Measurements from ENCODE around the gene SSX4.
"Not testable (repeated sequence)": the region's sequence is repeated elsewhere in the genome, so short reads cannot be mapped to it uniquely, and the experiment has no call there.

Gene SSX4, protein sequence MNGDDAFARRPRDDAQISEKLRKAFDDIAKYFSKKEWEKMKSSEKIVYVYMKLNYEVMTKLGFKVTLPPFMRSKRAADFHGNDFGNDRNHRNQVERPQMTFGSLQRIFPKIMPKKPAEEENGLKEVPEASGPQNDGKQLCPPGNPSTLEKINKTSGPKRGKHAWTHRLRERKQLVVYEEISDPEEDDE

DNA sequence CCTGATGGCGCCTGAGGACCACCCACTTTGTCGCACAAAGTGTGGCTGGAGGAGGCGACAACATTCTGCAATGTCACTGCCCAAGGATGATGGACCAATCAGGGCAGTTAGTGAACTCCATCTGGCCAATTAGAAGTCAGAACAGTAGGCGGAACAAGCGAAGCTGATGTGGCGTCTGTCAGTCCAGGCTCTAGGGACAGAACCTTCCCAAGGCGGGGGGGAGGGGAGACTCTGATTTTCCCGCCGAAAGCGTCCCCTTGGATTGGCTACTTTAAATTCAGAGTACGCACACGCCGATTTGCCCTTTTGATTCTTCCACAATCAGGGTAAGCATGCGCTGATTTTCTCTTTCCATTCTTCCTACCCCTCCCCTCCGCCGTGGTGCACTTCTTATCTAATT is at the start of gene SSX4:
TSS of gene SSX4 (plus strand) at position 301 of the 400 bp plus-strand sequence. CDS start 515 bp downstream, outside the sequence.
- H3K9me3 ChIP-seq (ENCODE audit: low read length); H3K27me3 ChIP-seq (ENCODE audit: control insufficient read depth in 1 of 2, insufficient read depth in 2 of 2, low read length in 2 of 2); H3K9ac ChIP-seq (ENCODE audit: low read length); H3K4me3 ChIP-seq (ENCODE audit: low read depth in 1 of 2, low read length in 2 of 2); H3K27ac ChIP-seq (ENCODE audit: low read depth, low read length); H3K4me1 ChIP-seq (ENCODE audit: insufficient read depth, low read length); H3K36me3 ChIP-seq (ENCODE audit: insufficient read depth, low read length): not testable (repeated sequence)

DNA sequence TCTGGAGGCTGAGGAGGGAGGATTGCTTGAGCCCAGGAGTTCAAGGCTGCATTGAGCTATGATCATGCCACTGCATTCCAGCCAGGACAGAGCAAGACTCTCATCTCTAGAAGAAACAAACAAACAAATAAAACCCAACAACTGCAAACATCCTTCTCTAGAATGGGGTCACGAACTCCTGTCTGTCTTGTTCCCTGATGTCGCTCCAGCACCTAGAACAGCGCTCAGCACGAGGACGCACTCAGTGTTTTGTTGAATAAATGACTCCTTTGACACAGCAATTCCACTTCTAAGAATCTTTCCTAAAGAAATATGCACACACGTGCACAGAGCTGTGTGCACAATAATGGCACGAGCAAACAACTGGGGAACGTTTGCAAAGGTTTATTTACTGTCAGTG is 37.3 kb upstream of the SSX4 start:
- not testable (repeated sequence) for H3K9me3 ChIP-seq (ENCODE audit: low read length); H3K4me3 ChIP-seq (ENCODE audit: low read depth in 1 of 2, low read length in 2 of 2); H3K27ac ChIP-seq (ENCODE audit: low read depth, low read length); H3K36me3 ChIP-seq (ENCODE audit: insufficient read depth, low read length); H3K27me3 ChIP-seq (ENCODE audit: control insufficient read depth in 1 of 2, insufficient read depth in 2 of 2, low read length in 2 of 2); H3K9ac ChIP-seq (ENCODE audit: low read length); H3K4me1 ChIP-seq (ENCODE audit: insufficient read depth, low read length)

DNA sequence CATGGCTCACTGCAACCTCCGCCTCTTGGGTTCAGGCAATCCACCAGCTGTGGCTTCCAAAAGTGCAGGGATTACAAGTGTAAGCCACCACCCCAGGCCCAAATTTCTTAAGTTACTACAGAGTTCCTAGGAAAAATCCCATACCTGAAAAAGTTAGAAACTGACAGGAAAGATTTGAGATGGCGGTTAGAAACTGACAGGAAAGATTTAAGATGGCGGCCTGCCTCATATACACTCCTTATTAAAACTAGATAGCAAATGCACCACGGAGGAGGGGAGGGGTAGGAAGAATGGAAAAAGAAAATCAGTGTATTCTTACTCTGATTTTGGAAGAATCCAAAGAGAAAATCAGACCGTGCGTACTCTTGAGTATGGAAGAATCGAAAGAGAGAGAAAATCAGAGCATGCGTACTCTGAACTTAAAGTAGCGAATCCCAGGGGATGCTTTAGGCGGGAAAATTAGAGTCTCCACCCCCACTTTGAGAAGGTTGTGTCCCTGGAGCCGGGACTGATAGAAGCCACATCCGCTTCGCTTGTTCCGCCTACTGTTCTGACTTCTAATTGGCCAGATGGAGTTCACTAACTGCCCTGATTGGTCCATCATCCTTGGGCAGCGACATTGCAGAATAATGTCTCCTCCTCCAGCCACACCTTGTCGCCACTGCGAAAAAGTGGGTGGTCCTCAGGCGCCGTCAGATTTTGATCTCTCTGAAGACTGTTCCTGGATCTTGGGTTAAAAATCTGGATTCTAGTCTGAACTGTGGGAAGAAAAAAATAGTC is 26.8 kb upstream of the SSX4 start, which contains the start of gene SSX3:
TSS of gene SSX3 (minus strand) at position 389 of the 780 bp plus-strand sequence. CDS start 1,454 bp downstream, outside the sequence.
- H3K4me3 ChIP-seq (ENCODE audit: low read depth in 1 of 2, low read length in 2 of 2); H3K27ac ChIP-seq (ENCODE audit: low read depth, low read length); H3K4me1 ChIP-seq (ENCODE audit: insufficient read depth, low read length): not testable (repeated sequence)

DNA sequence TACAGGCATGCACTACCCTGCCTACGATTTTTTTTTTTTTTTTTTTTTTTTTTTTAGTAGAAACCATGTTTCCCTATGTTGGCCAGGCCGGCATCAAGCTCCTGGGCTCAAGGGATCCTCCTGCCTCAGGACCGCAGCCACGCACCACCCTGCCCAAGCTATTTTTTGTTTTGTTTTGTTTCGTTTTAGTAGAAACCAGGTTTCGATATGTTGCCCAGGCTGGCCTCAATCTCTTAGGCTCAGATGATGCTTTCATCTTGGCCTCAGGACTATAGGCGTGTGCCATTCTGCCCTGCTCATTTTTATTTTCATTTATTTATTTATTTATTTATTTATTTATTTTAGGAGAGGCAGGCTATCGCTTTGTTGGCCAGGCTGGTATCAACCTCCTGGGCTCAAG is 25.7 kb upstream of the SSX4 start:
- no peak overlapping the region for H3K4me3 ChIP-seq (ENCODE audit: low read depth in 1 of 2, low read length in 2 of 2)
- no peak overlapping the region for H3K9ac ChIP-seq (ENCODE audit: low read length)
- no peaks in the 10 kb centered on the region for H3K4me1 ChIP-seq (ENCODE audit: insufficient read depth, low read length)
- H3K27ac ChIP-seq (ENCODE audit: low read depth, low read length) = no peak overlapping the region
- H3K36me3 ChIP-seq (ENCODE audit: insufficient read depth, low read length) = no peaks in the 10 kb centered on the region
- no peaks in the 10 kb centered on the region for H3K9me3 ChIP-seq (ENCODE audit: low read length)
- H3K27me3 ChIP-seq (ENCODE audit: control insufficient read depth in 1 of 2, insufficient read depth in 2 of 2, low read length in 2 of 2) = no peaks in the 10 kb centered on the region

More for the DNA sequence above, 26.8 kb upstream of the SSX4 start, which contains the start of gene SSX3:
- H3K27me3 ChIP-seq (ENCODE audit: control insufficient read depth in 1 of 2, insufficient read depth in 2 of 2, low read length in 2 of 2); H3K36me3 ChIP-seq (ENCODE audit: insufficient read depth, low read length); H3K9ac ChIP-seq (ENCODE audit: low read length); H3K9me3 ChIP-seq (ENCODE audit: low read length): not testable (repeated sequence)

DNA sequence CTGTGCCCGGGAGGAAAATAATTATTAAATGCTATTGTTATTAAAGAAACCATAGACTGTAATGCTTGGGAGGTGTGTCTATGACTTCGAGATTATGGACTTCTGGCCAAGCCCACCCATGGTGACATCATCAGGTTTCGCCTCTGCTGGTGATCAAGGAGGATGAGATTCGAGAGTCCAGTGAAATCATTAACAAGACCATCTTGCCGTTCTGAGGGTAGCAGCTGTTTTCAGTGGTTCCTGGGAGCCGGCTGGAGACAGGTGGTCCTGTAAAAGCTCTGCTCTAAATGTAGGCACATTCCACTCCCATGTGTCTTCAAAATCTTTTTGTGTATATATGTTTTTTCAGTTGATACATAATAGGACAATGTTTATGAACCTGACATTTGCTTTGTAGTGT is 24.1 kb upstream of the SSX4 start:
- H3K9ac ChIP-seq (ENCODE audit: low read length); H3K4me3 ChIP-seq (ENCODE audit: low read depth in 1 of 2, low read length in 2 of 2); H3K27ac ChIP-seq (ENCODE audit: low read depth, low read length); H3K9me3 ChIP-seq (ENCODE audit: low read length); H3K4me1 ChIP-seq (ENCODE audit: insufficient read depth, low read length); H3K27me3 ChIP-seq (ENCODE audit: control insufficient read depth in 1 of 2, insufficient read depth in 2 of 2, low read length in 2 of 2); H3K36me3 ChIP-seq (ENCODE audit: insufficient read depth, low read length): not testable (repeated sequence)

DNA sequence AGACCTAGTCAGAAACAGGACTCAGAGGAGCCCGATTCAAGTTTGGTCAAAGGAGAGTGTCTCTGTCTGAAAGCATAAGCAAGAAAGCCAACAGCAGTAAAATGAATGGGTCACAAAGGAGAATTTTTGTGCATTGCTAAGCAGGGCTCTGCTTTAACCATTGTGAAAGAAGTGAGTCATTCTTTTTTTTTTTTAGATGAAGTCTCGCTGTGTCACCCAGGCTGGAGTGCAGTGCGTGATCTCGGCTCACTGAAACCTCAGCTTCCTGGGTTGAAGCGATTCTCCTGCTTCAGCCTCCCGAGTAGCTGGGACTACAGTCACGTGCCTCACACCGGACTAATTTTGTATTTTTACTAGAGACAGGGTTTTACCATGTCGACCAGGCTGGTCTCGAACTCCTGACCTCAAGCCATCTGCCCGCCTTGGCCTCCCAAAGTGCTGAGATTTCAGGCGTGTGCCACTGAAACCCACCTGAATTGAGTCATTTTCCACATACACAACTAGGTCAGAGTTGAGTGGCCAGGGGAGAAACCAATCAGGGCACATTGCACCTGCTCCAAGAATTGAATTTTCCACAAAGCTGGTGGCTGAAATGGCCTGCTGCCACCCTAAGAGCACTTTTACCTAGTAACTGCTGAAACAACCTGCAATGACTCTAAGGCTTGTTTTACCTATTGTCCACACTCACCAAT is 15.5 kb upstream of the SSX4 start:
- H3K9ac ChIP-seq (ENCODE audit: low read length); H3K4me1 ChIP-seq (ENCODE audit: insufficient read depth, low read length); H3K27ac ChIP-seq (ENCODE audit: low read depth, low read length); H3K27me3 ChIP-seq (ENCODE audit: control insufficient read depth in 1 of 2, insufficient read depth in 2 of 2, low read length in 2 of 2); H3K4me3 ChIP-seq (ENCODE audit: low read depth in 1 of 2, low read length in 2 of 2); H3K9me3 ChIP-seq (ENCODE audit: low read length); H3K36me3 ChIP-seq (ENCODE audit: insufficient read depth, low read length): not testable (repeated sequence)

DNA sequence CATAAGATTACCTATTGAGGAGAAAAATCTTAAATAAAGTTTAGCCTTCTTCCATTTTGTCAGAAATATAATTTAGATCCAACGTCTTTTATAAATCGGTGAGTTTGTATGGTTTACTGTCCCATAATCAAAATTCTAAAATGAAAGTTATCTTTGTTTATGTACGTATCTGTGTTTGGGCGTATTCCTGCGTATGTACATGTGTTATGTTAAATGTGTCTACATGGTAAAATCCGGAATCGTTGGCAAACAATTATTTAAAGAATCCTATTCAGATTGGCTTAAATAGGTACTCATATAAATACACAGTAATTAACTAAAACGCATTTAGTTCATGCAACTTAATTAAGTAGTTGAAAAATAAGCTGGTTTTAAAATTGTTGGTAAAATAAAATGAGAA is 12.9 kb upstream of the SSX4 start:
- H3K4me1 ChIP-seq (ENCODE audit: insufficient read depth, low read length); H3K9ac ChIP-seq (ENCODE audit: low read length); H3K4me3 ChIP-seq (ENCODE audit: low read depth in 1 of 2, low read length in 2 of 2); H3K27ac ChIP-seq (ENCODE audit: low read depth, low read length); H3K36me3 ChIP-seq (ENCODE audit: insufficient read depth, low read length); H3K27me3 ChIP-seq (ENCODE audit: control insufficient read depth in 1 of 2, insufficient read depth in 2 of 2, low read length in 2 of 2); H3K9me3 ChIP-seq (ENCODE audit: low read length): not testable (repeated sequence)

DNA sequence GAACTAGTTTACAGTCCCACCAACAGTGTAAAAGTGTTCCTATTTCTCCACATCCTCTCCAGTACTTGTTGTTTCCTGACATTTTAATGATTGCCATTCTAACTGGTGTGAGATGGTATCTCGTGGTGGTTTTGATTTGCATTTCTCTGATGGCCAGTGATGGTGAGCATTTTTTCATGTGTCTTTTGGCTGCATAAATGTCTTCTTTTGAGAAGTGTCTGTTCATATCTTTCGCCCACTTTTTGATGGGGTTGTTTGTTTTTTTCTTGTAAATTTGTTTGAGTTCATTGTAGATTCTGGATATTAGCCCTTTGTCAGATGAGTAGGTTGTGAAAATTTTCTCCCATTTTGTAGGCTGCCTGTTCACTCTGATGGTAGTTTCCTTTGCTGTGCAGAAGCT is 13.6 kb downstream of the SSX4 start:
- H3K27me3 ChIP-seq (ENCODE audit: control insufficient read depth in 1 of 2, insufficient read depth in 2 of 2, low read length in 2 of 2); H3K27ac ChIP-seq (ENCODE audit: low read depth, low read length); H3K4me3 ChIP-seq (ENCODE audit: low read depth in 1 of 2, low read length in 2 of 2); H3K9me3 ChIP-seq (ENCODE audit: low read length); H3K9ac ChIP-seq (ENCODE audit: low read length); H3K36me3 ChIP-seq (ENCODE audit: insufficient read depth, low read length); H3K4me1 ChIP-seq (ENCODE audit: insufficient read depth, low read length): not testable (repeated sequence)

DNA sequence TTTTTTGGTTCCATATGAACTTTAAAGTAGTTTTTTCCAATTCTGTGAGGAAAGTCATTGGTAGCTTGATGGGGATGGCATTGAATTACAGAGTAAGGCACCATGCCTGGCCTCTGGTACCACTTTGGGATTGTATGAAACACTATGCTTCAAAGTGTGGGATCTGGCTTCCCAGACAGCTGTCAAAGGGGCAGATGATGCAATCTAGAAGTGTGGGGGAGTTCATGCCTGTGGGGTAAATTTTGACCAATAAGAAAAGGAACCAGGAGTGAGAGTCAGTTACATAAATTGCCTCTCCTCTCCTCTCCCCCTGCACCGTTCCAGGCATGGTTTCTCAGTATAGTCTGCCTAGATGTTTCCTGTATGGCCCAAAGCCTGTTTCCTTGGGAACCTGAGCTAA is 14.5 kb downstream of the SSX4 start:
- H3K9me3 ChIP-seq (ENCODE audit: low read length); H3K4me1 ChIP-seq (ENCODE audit: insufficient read depth, low read length); H3K4me3 ChIP-seq (ENCODE audit: low read depth in 1 of 2, low read length in 2 of 2); H3K9ac ChIP-seq (ENCODE audit: low read length); H3K36me3 ChIP-seq (ENCODE audit: insufficient read depth, low read length); H3K27ac ChIP-seq (ENCODE audit: low read depth, low read length); H3K27me3 ChIP-seq (ENCODE audit: control insufficient read depth in 1 of 2, insufficient read depth in 2 of 2, low read length in 2 of 2): not testable (repeated sequence)

DNA sequence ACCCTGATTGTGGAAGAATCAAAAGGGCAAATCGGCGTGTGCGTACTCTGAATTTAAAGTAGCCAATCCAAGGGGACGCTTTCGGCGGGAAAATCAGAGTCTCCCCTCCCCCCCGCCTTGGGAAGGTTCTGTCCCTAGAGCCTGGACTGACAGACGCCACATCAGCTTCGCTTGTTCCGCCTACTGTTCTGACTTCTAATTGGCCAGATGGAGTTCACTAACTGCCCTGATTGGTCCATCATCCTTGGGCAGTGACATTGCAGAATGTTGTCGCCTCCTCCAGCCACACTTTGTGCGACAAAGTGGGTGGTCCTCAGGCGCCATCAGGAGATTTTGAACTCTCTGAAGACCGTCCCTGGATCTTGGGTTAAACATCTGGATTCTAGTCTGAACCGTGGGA is 28.5 kb downstream of the SSX4 start, which contains the start of gene SSX4B:
TSS of gene SSX4B (minus strand) at position 101 of the 400 bp plus-strand sequence. CDS start 588 bp downstream, outside the sequence.
- H3K36me3 ChIP-seq (ENCODE audit: insufficient read depth, low read length); H3K4me3 ChIP-seq (ENCODE audit: low read depth in 1 of 2, low read length in 2 of 2); H3K9ac ChIP-seq (ENCODE audit: low read length); H3K27ac ChIP-seq (ENCODE audit: low read depth, low read length); H3K9me3 ChIP-seq (ENCODE audit: low read length); H3K27me3 ChIP-seq (ENCODE audit: control insufficient read depth in 1 of 2, insufficient read depth in 2 of 2, low read length in 2 of 2); H3K4me1 ChIP-seq (ENCODE audit: insufficient read depth, low read length): not testable (repeated sequence)

DNA sequence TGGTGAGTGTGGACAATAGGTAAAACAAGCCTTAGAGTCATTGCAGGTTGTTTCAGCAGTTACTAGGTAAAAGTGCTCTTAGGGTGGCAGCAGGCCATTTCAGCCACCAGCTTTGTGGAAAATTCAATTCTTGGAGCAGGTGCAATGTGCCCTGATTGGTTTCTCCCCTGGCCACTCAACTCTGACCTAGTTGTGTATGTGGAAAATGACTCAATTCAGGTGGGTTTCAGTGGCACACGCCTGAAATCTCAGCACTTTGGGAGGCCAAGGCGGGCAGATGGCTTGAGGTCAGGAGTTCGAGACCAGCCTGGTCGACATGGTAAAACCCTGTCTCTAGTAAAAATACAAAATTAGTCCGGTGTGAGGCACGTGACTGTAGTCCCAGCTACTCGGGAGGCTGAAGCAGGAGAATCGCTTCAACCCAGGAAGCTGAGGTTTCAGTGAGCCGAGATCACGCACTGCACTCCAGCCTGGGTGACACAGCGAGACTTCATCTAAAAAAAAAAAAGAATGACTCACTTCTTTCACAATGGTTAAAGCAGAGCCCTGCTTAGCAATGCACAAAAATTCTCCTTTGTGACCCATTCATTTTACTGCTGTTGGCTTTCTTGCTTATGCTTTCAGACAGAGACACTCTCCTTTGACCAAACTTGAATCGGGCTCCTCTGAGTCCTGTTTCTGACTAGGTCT is 43.8 kb downstream of the SSX4 start:
- H3K36me3 ChIP-seq (ENCODE audit: insufficient read depth, low read length); H3K4me3 ChIP-seq (ENCODE audit: low read depth in 1 of 2, low read length in 2 of 2); H3K27me3 ChIP-seq (ENCODE audit: control insufficient read depth in 1 of 2, insufficient read depth in 2 of 2, low read length in 2 of 2); H3K27ac ChIP-seq (ENCODE audit: low read depth, low read length); H3K9me3 ChIP-seq (ENCODE audit: low read length); H3K9ac ChIP-seq (ENCODE audit: low read length); H3K4me1 ChIP-seq (ENCODE audit: insufficient read depth, low read length): not testable (repeated sequence)
